Subcutaneous adipose tissue (tissue), 4 donors: ENCODE measurements around the gene CCN2. TPM values are rescaled to one million over a fixed set of nuclear protein-coding genes. Genes with fewer than 3 reads are reported as not detected.

Experiments
- total RNA-seq, 4 donors: library from RNA; depleted of rRNA; stranded (reverse); fragments of >200 nt; gene quantifications; one replicate each; pipeline ENCODE4 v1.1.0, GENCODE V29; 2016
- TF ChIP-seq, protein P1 (sequence below): fragments of 450-650 bp; IDR thresholded peaks from one replicate; pipeline ENCODE4 v1.5.1; 2016; ENCODE audit warnings: low read depth, mild to moderate bottlenecking, control low read depth, antibody characterized with exemption, moderate library complexity

Gene CCN2
- total RNA-seq, 4 donors from 2014 or later = 81.9 to 165 (median 112) TPM

- TF ChIP-seq, protein P1, sequence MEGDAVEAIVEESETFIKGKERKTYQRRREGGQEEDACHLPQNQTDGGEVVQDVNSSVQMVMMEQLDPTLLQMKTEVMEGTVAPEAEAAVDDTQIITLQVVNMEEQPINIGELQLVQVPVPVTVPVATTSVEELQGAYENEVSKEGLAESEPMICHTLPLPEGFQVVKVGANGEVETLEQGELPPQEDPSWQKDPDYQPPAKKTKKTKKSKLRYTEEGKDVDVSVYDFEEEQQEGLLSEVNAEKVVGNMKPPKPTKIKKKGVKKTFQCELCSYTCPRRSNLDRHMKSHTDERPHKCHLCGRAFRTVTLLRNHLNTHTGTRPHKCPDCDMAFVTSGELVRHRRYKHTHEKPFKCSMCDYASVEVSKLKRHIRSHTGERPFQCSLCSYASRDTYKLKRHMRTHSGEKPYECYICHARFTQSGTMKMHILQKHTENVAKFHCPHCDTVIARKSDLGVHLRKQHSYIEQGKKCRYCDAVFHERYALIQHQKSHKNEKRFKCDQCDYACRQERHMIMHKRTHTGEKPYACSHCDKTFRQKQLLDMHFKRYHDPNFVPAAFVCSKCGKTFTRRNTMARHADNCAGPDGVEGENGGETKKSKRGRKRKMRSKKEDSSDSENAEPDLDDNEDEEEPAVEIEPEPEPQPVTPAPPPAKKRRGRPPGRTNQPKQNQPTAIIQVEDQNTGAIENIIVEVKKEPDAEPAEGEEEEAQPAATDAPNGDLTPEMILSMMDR = no peak
Observed at GRCh38 chr6:131911951-131912350, 39.2 kb downstream of the CCN2 start.

- TF ChIP-seq, protein P1 = no peak
Observed at GRCh38 chr6:131910956-131911355, 40.2 kb downstream of the CCN2 start.

GRCh38 chr6:131910219-131910589, 41.0 kb downstream of the CCN2 start:
- TF ChIP-seq, protein P1 = no peak

GRCh38 chr6:131909408-131910218, 41.6 kb downstream of the CCN2 start:
- TF ChIP-seq, protein P1 = no peak

DNA sequence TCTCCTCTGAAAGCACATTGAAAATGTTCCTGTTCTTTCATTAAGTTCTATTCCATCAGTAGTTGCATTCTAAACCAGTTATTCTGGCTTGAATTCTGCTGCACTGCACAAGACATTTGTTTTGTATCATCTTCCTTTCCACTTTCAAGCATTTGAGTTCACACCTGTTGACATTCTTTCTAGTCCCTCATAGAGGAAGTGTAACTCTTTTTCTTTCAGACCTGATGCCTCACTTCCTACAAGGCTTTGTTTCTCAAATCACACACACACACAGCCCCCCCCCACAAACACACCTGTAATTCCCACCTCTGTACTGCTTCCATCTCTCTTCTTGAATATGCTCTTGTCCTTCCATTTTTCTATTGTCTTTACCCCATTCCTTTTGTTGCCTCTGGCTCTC, 50.9 kb downstream of the CCN2 start:
- TF ChIP-seq, protein P1 = no peak

DNA sequence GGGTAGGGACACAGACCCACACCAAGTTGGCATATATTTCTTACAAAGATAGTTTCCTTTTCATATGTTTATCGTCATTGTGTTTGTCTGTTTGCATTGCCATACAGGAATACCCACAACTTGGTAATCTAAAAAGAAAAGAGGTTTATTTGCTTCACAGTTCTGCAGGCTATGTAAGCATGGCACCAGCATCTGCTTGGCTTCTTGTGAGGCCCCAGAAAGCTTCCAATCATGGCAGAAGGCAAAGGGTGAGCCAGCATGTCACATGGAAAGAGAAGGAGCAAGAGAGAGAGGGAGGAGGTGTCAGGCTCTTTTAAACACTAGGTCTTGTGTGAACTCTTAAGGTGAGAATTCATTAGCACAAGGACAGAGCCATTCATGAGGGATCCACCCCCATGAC, 52.5 kb downstream of the CCN2 start:
- TF ChIP-seq, protein P1 = no peak

Other genes starting within 250 kb of the CCN2 start
- gene OR2A4, start 250.0 kb downstream of the CCN2 start, total RNA-seq = 1 to 10 TPM in 1 of 4 donors, not detected in 3; 5.4 TPM
- not detected for gene CTAGE9, start 240.4 kb downstream of the CCN2 start, total RNA-seq
- 10 to 100 TPM; 67.0 to 86.8 (median 74.9) TPM for gene ENPP1, start 143.4 kb downstream of the CCN2 start, total RNA-seq